Liver (tissue), 3 donors: ENCODE results near the gene KIF26B.

Experiments used
- CTCF ChIP-seq: fragments of 150-350 bp; IDR thresholded peaks from 2 replicates; pipeline ENCODE4 v1.5.1; 2017; ENCODE audit warnings: improper control_type of control experiment, low read depth, low read length; ENCODE audit not compliant: missing input control
- FOXA1 ChIP-seq: IDR thresholded peaks from 2 replicates; pipeline ENCODE4 v1.6.1; 2016; ENCODE audit warnings: antibody characterized with exemption
- GABPA ChIP-seq, 2 donors: IDR thresholded peaks in 1 of 2; conservative IDR thresholded peaks in 1 of 2; 2 replicates each; pipeline ENCODE4 v1.6.1; 2016; ENCODE audit warnings: antibody characterized with exemption in 2 of 2, mild to moderate bottlenecking in 1 of 2, moderate library complexity in 1 of 2
- HNF4A ChIP-seq, 2 donors: conservative IDR thresholded peaks; 2 replicates each; pipeline ENCODE4 v1.6.1; 2016; ENCODE audit warnings: antibody characterized with exemption in 2 of 2, mild to moderate bottlenecking in 2 of 2
- JUND ChIP-seq, 2 donors: IDR thresholded peaks; 2 replicates each; pipeline ENCODE4 v1.6.1; 2016; ENCODE audit warnings: antibody characterized with exemption in 2 of 2
- RAD21 ChIP-seq, 2 donors: IDR thresholded peaks; 2 replicates each; pipeline ENCODE4 v1.6.1; 2016; ENCODE audit warnings: antibody characterized with exemption in 2 of 2, mild to moderate bottlenecking in 2 of 2
- RXRA ChIP-seq, 2 donors: IDR thresholded peaks; 2 replicates each; pipeline ENCODE4 v1.6.1; 2017 to 2018; ENCODE audit warnings: antibody characterized with exemption in 2 of 2, mild to moderate bottlenecking in 1 of 2
- TAF1 ChIP-seq: conservative IDR thresholded peaks from 2 replicates; pipeline ENCODE4 v1.6.1; 2016; ENCODE audit warnings: antibody characterized with exemption, mild to moderate bottlenecking
- YY1 ChIP-seq: IDR thresholded peaks from 2 replicates; pipeline ENCODE4 v1.6.1; 2016; ENCODE audit warnings: antibody characterized with exemption, mild to moderate bottlenecking
- TF ChIP-seq, protein P1 (sequence below): IDR thresholded peaks from 2 replicates; pipeline ENCODE4 v1.6.1; 2016; ENCODE audit warnings: antibody characterized with exemption
- TF ChIP-seq, protein P2 (sequence below): IDR thresholded peaks from 2 replicates; pipeline ENCODE4 v1.6.1; 2016; ENCODE audit warnings: antibody characterized with exemption, mild to moderate bottlenecking
- TF ChIP-seq, protein P3 (sequence below): IDR thresholded peaks from 2 replicates; pipeline ENCODE4 v1.6.1; 2016; ENCODE audit warnings: antibody characterized with exemption
- TF ChIP-seq, protein P4 (sequence below): IDR thresholded peaks from 2 replicates; pipeline ENCODE4 v1.6.1; 2016; ENCODE audit warnings: antibody characterized with exemption
- donor health status: healthy.
- donor health status: healthy.

GRCh38 chr1:245458761-245459174, 304.0 kb downstream of the KIF26B start:
- TF ChIP-seq, protein P1, sequence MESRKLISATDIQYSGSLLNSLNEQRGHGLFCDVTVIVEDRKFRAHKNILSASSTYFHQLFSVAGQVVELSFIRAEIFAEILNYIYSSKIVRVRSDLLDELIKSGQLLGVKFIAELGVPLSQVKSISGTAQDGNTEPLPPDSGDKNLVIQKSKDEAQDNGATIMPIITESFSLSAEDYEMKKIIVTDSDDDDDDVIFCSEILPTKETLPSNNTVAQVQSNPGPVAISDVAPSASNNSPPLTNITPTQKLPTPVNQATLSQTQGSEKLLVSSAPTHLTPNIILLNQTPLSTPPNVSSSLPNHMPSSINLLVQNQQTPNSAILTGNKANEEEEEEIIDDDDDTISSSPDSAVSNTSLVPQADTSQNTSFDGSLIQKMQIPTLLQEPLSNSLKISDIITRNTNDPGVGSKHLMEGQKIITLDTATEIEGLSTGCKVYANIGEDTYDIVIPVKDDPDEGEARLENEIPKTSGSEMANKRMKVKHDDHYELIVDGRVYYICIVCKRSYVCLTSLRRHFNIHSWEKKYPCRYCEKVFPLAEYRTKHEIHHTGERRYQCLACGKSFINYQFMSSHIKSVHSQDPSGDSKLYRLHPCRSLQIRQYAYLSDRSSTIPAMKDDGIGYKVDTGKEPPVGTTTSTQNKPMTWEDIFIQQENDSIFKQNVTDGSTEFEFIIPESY = no peak
- TF ChIP-seq CTCF (no peak), HNF4A (conservative IDR thresholded peaks at IDR 0.05) (no peak), JUND (IDR thresholded peaks at IDR 0.05) (no peak), TAF1 (no peak), RAD21 (IDR thresholded peaks at IDR 0.05) (no peak), YY1 (no peak), GABPA (IDR thresholded peaks at IDR 0.05 in 1 of 2, conservative IDR thresholded peaks at IDR 0.05 in 1 of 2) (no peak), RXRA (IDR thresholded peaks at IDR 0.05) (no peak), FOXA1 (no peak)
- TF ChIP-seq, protein P2, sequence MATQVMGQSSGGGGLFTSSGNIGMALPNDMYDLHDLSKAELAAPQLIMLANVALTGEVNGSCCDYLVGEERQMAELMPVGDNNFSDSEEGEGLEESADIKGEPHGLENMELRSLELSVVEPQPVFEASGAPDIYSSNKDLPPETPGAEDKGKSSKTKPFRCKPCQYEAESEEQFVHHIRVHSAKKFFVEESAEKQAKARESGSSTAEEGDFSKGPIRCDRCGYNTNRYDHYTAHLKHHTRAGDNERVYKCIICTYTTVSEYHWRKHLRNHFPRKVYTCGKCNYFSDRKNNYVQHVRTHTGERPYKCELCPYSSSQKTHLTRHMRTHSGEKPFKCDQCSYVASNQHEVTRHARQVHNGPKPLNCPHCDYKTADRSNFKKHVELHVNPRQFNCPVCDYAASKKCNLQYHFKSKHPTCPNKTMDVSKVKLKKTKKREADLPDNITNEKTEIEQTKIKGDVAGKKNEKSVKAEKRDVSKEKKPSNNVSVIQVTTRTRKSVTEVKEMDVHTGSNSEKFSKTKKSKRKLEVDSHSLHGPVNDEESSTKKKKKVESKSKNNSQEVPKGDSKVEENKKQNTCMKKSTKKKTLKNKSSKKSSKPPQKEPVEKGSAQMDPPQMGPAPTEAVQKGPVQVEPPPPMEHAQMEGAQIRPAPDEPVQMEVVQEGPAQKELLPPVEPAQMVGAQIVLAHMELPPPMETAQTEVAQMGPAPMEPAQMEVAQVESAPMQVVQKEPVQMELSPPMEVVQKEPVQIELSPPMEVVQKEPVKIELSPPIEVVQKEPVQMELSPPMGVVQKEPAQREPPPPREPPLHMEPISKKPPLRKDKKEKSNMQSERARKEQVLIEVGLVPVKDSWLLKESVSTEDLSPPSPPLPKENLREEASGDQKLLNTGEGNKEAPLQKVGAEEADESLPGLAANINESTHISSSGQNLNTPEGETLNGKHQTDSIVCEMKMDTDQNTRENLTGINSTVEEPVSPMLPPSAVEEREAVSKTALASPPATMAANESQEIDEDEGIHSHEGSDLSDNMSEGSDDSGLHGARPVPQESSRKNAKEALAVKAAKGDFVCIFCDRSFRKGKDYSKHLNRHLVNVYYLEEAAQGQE = no peak
- TF ChIP-seq, protein P3, sequence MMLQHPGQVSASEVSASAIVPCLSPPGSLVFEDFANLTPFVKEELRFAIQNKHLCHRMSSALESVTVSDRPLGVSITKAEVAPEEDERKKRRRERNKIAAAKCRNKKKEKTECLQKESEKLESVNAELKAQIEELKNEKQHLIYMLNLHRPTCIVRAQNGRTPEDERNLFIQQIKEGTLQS = no peak
- TF ChIP-seq, protein P4, sequence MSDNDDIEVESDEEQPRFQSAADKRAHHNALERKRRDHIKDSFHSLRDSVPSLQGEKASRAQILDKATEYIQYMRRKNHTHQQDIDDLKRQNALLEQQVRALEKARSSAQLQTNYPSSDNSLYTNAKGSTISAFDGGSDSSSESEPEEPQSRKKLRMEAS = no peak
